ENCODE data around the gene PTPRC. TPM values are rescaled to one million over a fixed set of nuclear protein-coding genes. Genes with fewer than 3 reads are reported as not detected.

PTPRC gene
- polyA plus RNA-seq, 1 donor (not counting 4 experiments of a cell fraction or from before 2014, with no cell fraction given), result not detected

DNA sequence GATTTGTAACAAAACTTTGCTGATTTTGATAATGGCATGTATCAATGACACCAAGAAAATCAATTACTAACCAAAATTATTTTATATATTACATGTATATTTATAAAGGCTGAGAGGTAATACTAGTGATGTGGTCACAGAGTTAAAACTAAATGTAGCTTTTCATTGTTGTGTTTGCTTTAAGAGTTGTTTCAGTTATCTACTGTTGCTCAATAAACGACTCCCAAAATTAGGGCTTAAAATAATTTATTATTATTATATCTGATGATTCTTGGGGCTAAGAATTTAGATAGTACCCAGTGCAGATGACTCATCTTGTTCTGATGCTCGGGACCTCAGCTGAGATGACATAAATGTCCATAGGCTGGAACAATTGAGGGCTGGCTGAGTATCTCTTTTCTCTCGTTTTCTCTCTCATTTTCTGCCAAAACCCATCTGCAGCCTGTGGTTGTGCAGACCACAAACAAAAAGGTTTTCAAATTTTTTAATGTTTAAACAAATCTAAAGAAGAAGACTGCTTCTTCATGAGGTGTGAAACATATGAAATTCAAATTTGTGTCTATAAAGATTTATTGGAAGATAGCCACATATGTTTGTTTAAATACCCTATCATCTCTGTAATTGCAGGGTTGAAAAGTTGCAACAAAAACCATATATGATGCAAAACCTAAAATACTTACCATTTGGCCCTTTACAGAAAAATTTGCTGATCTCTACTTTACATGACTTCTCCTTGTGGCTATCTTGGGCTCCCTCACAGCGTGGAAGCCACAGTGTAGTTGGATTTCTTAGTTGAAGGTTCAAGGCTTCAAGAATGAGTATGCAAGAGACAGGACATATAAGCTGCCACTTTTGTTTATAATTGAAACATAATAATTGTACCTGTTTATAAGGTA, 14.8 kb upstream of the PTPRC start:
- no peaks in the 10 kb centered on the region for H3K27me3 ChIP-seq (ENCODE audit: control insufficient read depth, extremely low read depth, insufficient read depth, low read length)
- dilution Hi-C loops (cut with MboI; ENCODE audit: extremely low pct_ligation_motif_present, low sequenced_read_pairs), result no loop called here
- H3K4me1 ChIP-seq (ENCODE audit: control insufficient read depth, extremely low read depth, insufficient read depth, low read length), result no peaks in the 10 kb centered on the region
- no peaks in the 10 kb centered on the region for H3K79me2 ChIP-seq (ENCODE audit: control insufficient read depth, insufficient read depth, low read length)
- no peak for FAIRE-seq
- no peak overlapping the region for H3K9ac ChIP-seq (ENCODE audit: control insufficient read depth, extremely low read depth, insufficient read depth, low read length)
- no peak overlapping the region for H3K4me2 ChIP-seq (ENCODE audit: control insufficient read depth, extremely low read depth, insufficient read depth, low read depth, low read length)
- no peak for DNase-seq (ENCODE audit: low read depth, low spot score)
- no peak overlapping the region for H3K27ac ChIP-seq (ENCODE audit: control insufficient read depth, insufficient read depth, low read length)
- H3K36me3 ChIP-seq (ENCODE audit: control insufficient read depth in 2 of 2, extremely low read depth in 1 of 2, insufficient read depth in 2 of 2, low read length in 2 of 2), result no peaks in the 10 kb centered on the region
- no peaks in the 10 kb centered on the region for H3K9me1 ChIP-seq (ENCODE audit: control insufficient read depth, extremely low read depth, insufficient read depth, low read length)
- H4K20me1 ChIP-seq (ENCODE audit: control insufficient read depth, extremely low read depth, insufficient read depth, low read length), result no peaks in the 10 kb centered on the region
- no peaks in the 10 kb centered on the region for H3K9me3 ChIP-seq (ENCODE audit: control insufficient read depth, low read depth, low read length)
- TF ChIP-seq, protein P1, sequence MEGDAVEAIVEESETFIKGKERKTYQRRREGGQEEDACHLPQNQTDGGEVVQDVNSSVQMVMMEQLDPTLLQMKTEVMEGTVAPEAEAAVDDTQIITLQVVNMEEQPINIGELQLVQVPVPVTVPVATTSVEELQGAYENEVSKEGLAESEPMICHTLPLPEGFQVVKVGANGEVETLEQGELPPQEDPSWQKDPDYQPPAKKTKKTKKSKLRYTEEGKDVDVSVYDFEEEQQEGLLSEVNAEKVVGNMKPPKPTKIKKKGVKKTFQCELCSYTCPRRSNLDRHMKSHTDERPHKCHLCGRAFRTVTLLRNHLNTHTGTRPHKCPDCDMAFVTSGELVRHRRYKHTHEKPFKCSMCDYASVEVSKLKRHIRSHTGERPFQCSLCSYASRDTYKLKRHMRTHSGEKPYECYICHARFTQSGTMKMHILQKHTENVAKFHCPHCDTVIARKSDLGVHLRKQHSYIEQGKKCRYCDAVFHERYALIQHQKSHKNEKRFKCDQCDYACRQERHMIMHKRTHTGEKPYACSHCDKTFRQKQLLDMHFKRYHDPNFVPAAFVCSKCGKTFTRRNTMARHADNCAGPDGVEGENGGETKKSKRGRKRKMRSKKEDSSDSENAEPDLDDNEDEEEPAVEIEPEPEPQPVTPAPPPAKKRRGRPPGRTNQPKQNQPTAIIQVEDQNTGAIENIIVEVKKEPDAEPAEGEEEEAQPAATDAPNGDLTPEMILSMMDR (optimal IDR thresholded peaks at IDR 0.05 in 1 of 3, IDR thresholded peaks at IDR 0.05 in 1 of 3, conservative IDR thresholded peaks at IDR 0.05 in 1 of 3; ENCODE audit: extremely low read depth in 1 of 3, insufficient read depth in 2 of 3, low read length in 3 of 3), result no peak
- no peak for TF ChIP-seq EZH2 (IDR thresholded peaks at IDR 0.05; ENCODE audit: low read length)
- no peak overlapping the region for H2AFZ ChIP-seq (ENCODE audit: control insufficient read depth, low read length)
- no peak overlapping the region for H3K4me3 ChIP-seq (ENCODE audit: control insufficient read depth in 2 of 3, extremely low read depth in 1 of 3, insufficient read depth in 2 of 3, low read depth in 1 of 3, low read length in 3 of 3)

DNA sequence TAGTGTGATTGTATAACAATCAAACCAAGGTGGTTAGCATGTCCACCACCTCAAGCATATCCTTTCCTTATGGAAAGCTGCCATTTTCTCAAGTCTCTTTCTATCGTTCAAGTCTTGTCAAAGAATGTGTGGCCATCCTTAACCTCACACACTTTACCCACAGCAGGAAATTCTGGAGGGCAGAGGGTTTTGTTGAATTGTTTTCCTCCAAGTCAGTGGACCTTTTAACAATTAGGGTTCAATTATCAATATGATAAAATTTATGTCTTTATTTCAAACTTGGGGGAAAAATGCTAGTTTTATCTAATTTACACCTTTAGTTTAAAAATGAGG, 14.2 kb upstream of the PTPRC start:
- FAIRE-seq (no peak), DNase-seq (ENCODE audit: low read depth, low spot score) (no peak)
- dilution Hi-C loops (cut with MboI; ENCODE audit: extremely low pct_ligation_motif_present, low sequenced_read_pairs), result no loop called here
- no peaks in the 10 kb centered on the region for H4K20me1 ChIP-seq (ENCODE audit: control insufficient read depth, extremely low read depth, insufficient read depth, low read length)
- H3K4me3 ChIP-seq (ENCODE audit: control insufficient read depth in 2 of 3, extremely low read depth in 1 of 3, insufficient read depth in 2 of 3, low read depth in 1 of 3, low read length in 3 of 3), result no peak overlapping the region
- H3K36me3 ChIP-seq (ENCODE audit: control insufficient read depth in 2 of 2, extremely low read depth in 1 of 2, insufficient read depth in 2 of 2, low read length in 2 of 2), result no peaks in the 10 kb centered on the region
- H3K9ac ChIP-seq (ENCODE audit: control insufficient read depth, extremely low read depth, insufficient read depth, low read length), result no peak overlapping the region
- H3K4me2 ChIP-seq (ENCODE audit: control insufficient read depth, extremely low read depth, insufficient read depth, low read depth, low read length), result no peak overlapping the region
- no peaks in the 10 kb centered on the region for H3K4me1 ChIP-seq (ENCODE audit: control insufficient read depth, extremely low read depth, insufficient read depth, low read length)
- no peaks in the 10 kb centered on the region for H3K79me2 ChIP-seq (ENCODE audit: control insufficient read depth, insufficient read depth, low read length)
- no peak for TF ChIP-seq EZH2 (IDR thresholded peaks at IDR 0.05; ENCODE audit: low read length)
- TF ChIP-seq, protein P1 (optimal IDR thresholded peaks at IDR 0.05 in 1 of 3, IDR thresholded peaks at IDR 0.05 in 1 of 3, conservative IDR thresholded peaks at IDR 0.05 in 1 of 3; ENCODE audit: extremely low read depth in 1 of 3, insufficient read depth in 2 of 3, low read length in 3 of 3), result no peak
- H2AFZ ChIP-seq (ENCODE audit: control insufficient read depth, low read length), result no peak overlapping the region
- no peaks in the 10 kb centered on the region for H3K27me3 ChIP-seq (ENCODE audit: control insufficient read depth, extremely low read depth, insufficient read depth, low read length)
- H3K9me3 ChIP-seq (ENCODE audit: control insufficient read depth, low read depth, low read length), result no peaks in the 10 kb centered on the region
- no peak overlapping the region for H3K27ac ChIP-seq (ENCODE audit: control insufficient read depth, insufficient read depth, low read length)
- H3K9me1 ChIP-seq (ENCODE audit: control insufficient read depth, extremely low read depth, insufficient read depth, low read length), result no peaks in the 10 kb centered on the region

All from keratinocyte (primary cell).